HG03457 (cell line): Measurements from ENCODE around the gene MXI1.

Experiments used
- ATAC-seq: cut with Tn5 transposase; IDR thresholded peaks from one replicate; pipeline ENCODE4 v1.9.1; 2021; ENCODE audit warnings: moderate number of reproducible peaks; ENCODE audit not compliant: unreplicated experiment

Gene MXI1

DNA sequence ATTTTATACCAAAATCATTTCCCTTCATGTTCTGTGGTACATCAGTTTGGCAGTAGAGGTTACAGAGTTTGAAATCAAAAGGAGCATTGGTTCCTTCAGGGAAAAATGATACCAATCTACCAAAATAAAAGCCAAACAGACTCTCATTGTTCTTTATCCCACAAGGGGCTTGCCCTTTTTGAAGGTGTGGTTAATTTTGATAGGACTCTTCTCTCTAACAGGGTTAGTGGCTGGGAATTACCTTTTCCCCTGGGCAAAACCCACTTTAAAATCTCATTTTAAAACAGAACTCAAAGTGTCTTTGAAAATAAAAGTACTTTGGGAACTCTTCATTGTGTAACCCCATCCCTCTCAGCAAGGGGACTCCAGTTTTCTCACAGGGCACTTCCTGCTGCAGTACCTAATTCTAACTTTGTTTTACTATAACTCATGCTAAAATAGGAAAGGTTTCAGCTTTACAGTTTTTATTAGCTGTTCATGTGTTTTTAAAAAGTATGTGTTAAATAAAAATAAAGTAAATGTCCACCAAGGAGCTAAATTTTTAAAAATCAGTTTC, 66.7 kb downstream of the MXI1 start:
- no peak for ATAC-seq

DNA sequence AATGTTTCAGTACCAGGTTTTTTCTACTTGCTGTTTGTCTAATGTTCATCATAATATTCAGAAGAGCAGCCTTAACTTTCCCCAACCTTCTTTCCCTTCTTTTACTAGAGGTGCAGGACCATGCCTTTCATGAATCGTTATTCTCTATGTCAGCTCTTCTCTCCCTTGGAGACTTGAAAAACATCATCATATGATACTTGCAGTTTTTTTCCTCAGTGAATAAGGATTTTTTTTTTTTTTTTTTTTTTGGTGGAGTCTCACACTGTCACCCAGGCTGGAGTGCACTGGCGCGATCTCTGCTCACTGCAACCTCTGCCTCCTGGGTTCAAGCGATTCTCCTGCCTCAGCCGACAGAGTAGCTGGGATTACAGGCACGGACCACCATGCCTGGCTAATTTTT, 67.2 kb downstream of the MXI1 start:
- ATAC-seq = no peak

DNA sequence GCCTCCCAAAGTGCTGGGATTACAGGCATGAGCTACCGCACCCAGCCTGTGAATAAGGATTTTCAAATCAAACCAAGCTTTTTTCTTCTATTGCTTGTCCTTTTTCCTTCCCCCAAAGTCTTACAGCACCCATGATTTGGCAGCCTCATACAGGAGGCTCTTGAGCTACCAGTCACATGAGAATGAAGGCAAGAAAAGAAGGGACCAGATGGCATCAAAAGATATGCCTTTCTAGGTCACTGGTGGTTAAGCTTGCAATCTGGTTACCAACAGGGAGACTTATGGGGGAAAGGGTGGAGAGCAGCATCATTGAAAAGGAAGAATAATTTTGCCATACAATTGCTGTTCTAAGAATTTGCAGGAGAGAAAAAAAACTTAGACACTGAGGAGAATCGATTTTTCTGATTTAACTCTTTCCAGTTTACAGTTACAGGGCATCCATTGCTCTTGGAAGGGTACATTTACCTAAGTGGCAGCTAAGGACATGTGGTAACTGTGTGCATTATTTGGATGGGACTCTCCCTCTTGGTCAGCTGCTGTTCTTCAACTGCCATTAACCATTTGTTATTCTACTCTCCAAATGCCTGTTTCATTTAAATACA, 67.8 kb downstream of the MXI1 start:
- ATAC-seq = no peak

DNA sequence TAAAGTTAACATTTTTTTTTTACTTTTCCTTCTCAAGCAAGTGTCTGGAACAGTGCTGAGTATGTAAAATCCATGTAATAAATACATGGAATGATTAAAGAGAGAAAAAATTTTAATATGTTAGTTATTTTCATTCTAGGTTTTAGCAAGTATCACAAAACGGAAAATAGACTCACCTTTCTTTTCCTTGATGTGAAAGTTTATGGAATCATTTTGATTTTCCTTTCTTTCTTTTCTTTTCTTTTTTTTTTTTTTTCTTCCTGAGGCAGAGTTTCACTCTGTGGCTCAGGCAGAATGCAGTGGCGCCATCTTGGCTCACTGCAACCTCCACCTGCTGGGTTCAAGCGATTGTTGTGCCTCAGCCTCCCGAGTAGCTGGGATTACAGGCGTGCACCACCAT, 69.2 kb downstream of the MXI1 start:
- no peak for ATAC-seq

DNA sequence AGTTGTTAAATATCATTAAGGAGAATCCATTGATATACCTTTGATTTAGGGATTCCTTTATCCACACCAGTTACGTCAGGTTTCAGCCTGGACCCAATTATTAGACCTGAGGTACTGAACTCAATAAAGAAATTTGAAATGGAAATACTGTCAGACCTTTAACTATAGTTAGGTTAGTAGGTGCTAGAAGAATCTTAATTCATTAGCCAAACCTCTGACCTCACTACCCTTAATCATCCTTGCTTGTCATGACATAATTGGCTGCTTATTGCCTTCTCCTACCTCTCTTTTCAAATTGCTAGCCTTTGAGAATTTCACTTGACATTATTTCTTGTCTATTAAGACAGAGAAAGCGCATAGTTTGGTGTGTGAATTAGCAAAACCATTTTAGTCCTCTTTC, 70.2 kb downstream of the MXI1 start:
- no peak for ATAC-seq

DNA sequence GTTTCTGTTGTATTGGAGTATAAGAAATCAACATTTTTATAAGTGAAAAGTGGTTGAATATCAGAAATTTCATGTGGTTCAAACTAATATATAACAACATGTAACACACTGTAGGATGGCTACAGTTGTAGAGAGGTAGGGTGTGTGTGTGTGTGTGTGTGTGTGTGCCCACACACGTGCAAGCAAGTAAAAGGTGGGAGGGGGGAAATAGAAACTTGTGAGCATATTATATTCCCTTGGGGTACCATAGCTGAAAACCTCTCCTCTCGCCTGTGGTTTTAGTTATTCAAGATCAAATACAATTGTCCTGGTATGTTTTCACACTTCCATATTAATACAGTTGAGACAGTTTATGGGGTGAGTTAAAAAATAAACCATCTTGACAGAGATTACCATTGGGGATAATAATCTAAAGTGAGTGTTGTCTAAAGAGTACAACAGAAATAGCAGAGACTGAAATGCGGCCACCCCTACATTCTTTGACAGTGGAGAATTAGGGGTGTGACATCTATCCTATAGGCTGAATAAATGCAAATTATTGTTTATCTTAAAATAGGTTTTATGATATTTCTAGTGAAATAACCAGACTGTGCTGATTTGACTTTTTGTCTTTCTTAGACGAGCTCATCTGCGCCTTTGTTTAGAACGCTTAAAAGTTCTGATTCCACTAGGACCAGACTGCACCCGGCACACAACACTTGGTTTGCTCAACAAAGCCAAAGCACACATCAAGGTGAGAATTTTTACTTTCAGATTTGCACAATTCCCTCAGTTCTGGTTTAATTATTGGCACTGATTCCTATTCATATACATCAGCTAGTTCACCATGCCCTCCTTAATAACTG, 71.4 kb downstream of the MXI1 start:
- ATAC-seq = no peak

DNA sequence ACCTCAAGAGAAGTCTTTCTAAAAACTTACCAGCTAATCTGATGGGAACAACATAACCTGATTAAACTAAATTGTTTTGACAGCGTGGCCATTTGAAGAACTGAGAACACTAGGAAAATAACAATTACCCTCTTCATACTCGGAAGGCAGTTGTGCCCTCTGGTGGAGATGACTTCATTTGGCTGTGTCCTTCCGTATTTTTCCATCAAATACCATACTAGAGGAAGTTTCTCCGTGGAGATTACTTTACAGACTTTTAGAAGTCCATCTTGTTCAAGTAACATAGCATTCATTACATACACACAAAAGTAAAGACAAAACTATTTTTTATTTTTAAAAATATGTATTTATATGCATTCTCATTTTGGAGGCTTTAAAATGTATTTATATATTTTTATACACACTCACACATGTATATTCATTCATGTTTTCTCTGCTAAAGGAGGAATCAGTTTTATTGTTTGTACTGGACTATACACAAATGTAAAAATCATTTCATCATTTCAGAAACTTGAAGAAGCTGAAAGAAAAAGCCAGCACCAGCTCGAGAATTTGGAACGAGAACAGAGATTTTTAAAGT, 72.1 kb downstream of the MXI1 start:
- ATAC-seq = no peak

DNA sequence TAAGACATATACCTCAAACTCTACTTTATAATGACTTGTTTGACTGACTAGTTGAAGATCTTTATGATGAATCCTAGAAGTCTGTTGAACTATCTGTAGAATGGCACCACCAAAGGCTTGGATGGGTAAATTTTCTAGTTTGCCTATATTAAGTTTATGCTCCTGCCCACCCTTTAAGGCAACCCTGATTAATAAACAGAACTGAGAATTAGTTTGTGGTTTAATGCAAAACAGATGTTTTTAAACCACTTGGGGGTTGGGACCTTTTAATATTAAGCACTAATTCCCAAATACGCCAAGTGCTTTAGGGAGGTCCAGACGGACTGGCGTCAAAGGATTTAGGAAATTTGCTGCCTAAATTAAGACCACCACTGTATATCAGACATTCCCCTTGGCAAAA, 76.9 kb downstream of the MXI1 start:
- no peak for ATAC-seq

DNA sequence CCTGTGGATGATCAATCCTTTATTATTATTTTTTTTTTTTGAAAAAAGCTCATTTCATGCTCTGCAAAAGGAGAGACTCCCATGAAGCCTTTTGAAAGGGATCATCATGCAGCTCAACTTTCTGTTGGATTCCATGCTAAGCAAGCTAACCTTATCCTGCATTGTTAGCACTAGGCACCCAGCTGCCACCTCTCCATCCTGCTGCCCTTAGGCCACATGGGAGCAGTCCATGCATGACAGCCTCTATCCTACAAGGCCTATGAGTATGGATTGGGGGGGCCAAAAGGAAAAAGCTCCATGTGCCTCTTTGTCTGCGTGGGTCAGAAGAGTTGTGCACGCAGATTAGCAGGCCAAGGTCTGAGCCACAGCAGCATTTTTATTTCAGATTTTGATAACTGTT, 78.1 kb downstream of the MXI1 start:
- ATAC-seq = no peak

DNA sequence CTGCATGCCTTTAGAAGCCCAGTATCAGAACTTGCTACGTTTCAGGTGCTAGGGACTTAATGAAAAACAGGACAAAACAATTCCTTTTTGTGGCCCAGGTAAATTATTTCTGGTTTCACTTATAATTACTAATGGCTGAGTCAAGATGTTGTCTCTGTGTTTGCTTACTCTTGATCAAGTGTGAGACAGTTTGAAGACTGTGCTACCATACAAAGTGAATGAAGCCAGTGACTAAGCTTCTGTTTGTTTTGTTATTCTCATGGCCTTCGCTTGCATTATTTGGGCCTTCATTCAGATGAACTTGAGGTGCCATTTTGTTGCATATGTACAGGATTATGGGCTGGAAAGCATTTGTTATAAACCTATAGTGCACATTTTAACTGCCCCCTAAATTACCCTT, 79.4 kb downstream of the MXI1 start:
- no peak for ATAC-seq

DNA sequence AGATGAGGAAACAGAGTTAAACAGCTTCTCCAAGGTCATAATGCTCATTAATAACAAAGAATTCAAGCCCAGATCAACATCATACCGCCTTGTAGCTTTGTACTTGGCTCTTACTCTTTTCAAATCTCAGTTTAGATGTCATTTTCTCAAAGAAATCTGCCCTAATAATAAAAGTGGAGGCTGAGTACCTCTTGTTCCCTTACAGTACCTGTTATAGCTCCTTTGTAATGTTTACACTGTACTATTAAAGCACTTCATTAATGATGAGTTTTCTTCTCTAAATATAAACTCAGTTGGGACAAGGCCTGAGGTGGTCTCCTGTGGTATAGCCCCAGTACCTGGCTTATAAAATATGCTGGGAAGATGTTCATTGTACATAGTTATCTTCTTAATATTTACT, 89.6 kb downstream of the MXI1 start:
- no peak for ATAC-seq

DNA sequence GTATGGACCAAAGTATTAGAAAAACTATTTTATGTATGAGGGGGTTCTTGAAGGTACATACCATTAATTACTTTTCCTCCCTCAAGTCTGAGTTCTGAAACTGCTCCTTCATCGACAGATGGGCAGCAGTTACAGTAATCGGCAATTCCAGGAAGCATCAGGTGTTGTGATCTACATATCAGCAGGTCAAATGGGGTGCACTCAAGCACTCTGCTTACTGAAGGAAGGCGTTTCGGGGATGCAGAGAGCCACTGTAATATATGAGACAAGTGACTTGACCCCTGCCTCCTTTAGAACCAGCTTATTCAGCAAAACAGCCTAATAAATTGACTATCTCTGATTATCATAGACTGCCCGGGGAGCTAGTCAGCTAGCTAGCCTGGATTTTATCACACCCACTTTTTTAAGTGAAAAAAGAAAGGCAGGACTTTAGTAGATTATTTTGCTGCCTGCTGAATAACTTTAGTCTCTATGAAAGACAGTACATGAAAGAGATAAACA, 93.1 kb downstream of the MXI1 start:
- ATAC-seq = no peak

DNA sequence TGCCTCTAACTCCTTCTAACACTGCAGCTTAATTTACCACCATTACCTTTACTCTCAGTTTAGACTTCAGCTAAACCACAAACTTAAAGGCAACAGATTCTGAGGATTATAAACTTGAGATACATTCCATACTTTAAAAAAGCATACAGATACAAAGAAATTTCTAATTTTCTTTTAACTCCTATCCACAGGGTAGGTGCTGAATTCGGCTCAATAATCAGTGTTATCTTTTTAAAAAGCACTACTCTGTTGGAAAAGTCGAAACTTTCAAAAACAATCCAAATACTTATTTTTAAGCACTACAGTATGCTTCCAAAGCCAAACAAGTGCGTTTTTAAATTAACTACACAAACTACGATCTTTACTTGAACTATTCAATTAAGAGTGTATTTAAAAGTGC, 96.3 kb downstream of the MXI1 start:
- ATAC-seq = no peak

DNA sequence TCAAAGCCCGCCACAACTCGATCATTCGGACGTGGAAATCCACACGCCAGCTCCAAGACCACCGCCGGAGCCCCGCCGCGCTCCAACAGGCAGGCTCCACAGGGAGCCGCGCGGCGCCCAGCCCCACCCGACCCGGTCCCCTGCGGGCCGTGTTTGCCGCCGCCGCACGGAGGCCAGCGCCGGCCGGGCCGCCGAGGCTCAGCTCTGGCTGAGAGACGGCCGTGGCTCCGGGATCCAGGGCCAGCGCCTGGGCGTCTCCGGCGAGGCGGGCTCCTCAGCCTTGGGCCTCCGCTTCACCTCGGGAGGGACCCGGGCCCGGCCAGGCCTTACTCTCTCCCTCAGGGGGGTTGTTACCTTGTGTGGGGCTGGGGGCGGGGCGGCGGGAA, 97.0 kb downstream of the MXI1 start:
- ATAC-seq = peak; percentile 15

DNA sequence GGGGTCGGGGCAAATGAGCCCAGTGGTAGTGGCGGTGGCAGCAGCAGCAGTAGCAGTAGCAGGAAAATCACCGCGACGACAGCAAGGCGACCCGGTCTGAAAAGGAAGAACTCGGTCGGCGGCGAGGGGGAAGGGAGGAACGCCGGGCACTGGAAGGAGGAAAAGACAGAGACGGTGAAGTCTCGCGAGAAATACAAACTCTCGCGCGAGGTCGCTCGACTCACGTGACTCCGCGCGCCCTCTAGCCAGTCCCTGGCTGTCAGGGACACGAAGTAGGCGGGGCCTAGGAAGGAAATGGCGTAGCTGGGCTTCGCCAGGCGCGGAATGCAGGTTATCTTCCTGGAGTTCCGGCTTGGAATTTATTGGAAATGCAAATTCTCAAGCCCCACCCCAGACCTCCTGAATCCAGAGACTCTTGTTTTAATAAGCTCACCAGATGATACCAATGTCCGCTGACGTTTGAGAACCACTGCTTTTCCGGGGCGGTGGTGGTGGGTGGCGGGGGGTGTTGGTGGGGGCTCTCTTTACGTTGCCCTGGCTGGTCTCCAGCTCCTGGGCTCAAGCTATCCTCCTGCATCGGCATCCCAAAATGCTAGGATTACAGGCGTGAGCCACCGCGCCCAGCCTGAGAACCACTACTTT, 97.5 kb downstream of the MXI1 start, which contains the start of gene SMNDC1:
SMNDC1 (minus strand) TSS at position 141 of the 642 bp plus-strand sequence. CDS start 1,333 bp downstream, outside the sequence.
- ATAC-seq = peak; percentile 79

DNA sequence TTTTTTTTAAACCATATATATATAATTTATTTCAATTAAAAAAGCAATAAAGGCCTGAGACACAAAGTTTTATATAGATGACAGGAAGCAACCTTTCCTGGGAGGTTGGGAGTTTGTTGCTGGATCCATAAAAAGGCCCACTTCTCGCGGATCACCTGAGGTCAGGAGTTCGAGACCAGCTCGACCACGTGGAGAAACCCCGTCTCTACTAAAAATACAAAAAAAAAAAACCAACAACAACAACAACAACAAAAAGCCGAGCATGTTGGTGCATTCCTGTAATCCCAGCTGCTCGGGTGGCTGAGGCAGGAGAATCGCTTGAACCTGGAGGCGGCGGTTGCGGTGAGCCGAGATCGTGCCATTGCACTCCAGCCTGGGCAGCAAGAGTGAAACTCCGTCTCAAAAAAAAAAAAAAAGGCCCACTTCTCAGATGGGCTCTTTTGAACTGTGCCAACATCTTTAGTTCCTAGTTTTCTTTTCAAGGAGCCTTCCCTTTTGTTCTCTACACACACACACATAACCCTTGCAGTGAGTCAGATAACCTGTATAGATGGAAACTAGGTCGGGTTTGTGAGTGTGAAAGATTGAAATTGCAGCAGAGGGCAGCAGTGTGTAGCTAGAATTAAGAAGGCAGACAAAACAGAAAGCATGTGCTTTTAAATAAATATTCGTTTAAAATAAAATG, 98.5 kb downstream of the MXI1 start:
- peak; percentile 43 for ATAC-seq

DNA sequence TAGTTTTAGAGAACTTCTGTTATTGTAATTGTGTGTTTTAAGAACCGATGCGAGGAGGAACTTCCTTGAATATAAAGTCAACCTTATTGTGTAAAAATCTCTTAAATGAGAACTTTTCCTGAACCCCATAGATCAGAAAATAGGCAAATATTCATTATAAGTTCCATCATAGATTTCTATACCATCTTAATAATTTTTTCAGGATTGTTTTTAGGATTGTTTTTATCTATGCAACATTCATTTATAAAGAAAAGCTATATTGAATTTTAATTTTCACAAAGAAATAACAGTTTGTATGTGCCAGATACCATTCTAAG, 99.0 kb downstream of the MXI1 start:
- ATAC-seq = no peak

DNA sequence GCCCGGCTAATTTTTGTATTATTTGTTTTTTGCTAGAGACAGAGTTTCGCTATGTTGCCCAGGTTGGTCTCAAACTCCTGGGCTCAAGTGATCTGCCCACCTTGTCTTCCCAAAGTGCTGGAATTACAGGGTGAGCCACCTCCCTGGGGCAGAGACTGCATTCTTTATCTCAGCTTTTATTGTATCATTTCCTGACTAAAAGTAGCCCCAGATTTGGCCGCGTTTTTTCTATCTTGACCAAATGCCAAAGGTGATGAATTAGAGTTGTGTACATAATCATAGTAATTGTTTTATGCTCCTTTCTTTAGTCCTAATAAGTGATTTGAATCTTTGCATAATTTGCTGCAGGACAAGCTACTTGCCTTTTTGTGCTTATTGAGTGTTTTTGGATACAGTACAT, 100.4 kb downstream of the MXI1 start:
- no peak for ATAC-seq

DNA sequence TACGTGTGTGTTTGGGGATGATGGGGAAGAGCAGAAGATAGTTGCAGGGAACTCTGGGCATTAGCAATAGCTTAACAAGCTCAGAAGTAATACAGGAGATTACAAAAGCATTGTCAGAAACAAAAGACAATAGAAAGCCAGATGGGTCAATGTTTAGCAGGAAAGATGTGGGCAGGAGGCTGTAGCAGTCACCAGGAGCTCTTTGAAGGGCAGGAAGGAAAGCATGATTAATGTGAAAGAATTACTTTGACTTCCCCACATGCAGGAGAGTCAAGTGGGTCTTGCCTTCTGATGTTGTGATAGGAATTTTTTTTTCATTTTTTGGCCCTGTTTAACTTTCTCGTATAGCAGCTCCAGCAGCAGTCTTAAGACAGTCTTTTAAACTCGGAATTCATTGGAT, 103.3 kb downstream of the MXI1 start:
- no peak for ATAC-seq

DNA sequence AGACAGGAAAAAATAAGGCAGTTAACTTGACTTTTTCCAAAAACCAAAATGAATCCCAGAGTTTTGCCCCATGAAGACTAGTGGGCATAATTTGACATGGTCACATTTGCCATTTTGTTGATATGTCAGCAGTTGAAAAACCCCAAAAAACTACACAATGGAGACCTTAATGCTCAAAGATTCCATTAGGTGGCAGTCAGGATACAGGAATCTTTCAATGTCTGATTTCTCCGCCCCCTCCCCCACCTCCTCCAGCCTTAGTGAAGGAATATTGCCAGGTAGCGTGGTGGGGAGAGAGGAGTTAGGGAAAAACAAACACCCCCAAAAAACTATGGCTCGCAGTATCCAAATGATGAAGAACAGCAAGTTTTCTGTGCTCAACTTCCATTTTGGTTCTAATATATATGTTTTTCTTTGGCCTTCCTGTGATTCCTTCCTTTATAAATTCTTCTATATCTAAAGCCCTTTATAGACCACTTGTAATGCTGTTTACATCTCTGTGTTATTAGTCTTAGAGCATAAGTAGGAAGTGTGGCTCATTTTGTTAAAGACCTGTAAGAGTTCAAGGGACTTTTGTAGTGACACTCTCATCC, 104.0 kb downstream of the MXI1 start:
- no peak for ATAC-seq
